HG02938 (cell line): Measurements from ENCODE around the gene MCRIP1.

ENCODE experiments used
- ATAC-seq: cut with Tn5 transposase; IDR thresholded peaks from one replicate; pipeline ENCODE4 v1.9.1; 2021; ENCODE audit warnings: mild to moderate bottlenecking, moderate library complexity; ENCODE audit not compliant: unreplicated experiment

The MCRIP1 gene

GRCh38 chr17:81863123-81863675 is 30.1 kb upstream of the MCRIP1 start:
- no peak for ATAC-seq

- ATAC-seq, result peak; percentile 80
Measured at GRCh38 chr17:81860756-81861568, 27.9 kb upstream of the MCRIP1 start.

DNA sequence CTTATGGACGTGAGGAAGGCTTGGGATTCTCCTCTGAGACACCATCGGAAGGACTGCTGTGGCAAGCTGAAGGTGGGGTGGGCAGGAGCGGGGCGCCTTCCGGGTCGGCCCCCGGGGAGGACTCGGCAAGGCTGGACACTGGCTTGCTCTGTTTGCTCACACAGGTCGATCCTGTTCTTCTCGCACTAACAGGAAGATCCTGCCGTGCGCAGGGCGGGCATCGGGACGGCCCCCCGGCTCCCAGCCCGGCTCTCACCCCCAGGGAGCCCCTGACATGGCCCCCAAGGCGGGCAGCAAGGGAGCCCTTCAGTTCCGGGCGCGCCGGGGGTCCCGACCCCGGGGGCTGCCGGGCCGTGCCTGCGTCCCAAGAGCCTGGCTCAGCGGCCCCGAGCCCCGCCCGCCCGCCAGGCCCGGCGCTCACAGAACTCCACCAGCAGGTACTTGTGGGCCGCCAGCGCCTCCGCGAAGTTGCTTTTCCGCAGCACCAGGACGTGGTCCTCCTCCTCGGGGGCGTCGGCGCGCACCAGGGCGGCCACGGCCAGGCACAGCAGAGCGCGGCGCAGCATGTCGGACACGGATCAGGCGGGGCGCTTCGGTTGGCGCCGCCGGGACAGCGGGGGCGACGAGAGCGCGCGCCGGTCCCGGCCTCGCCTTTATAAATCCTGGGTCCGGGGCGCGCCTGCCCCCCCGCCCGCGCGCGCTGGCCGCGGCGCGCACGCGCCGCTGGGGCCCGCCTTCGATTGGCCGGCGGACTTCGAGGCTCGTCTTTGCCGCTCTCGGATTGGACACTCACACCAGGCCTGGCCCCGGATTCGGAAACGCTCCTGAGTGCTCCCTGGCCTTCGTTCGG is 27.0 kb upstream of the MCRIP1 start, which contains the start of gene P4HB:
Gene P4HB (minus strand): TSS at position 630 of the 850 bp plus-strand sequence. CDS start 64 bp downstream, at position 566.
- ATAC-seq, result no peak

GRCh38 chr17:81858967-81859905 is 26.1 kb upstream of the MCRIP1 start:
- ATAC-seq, result no peak

DNA sequence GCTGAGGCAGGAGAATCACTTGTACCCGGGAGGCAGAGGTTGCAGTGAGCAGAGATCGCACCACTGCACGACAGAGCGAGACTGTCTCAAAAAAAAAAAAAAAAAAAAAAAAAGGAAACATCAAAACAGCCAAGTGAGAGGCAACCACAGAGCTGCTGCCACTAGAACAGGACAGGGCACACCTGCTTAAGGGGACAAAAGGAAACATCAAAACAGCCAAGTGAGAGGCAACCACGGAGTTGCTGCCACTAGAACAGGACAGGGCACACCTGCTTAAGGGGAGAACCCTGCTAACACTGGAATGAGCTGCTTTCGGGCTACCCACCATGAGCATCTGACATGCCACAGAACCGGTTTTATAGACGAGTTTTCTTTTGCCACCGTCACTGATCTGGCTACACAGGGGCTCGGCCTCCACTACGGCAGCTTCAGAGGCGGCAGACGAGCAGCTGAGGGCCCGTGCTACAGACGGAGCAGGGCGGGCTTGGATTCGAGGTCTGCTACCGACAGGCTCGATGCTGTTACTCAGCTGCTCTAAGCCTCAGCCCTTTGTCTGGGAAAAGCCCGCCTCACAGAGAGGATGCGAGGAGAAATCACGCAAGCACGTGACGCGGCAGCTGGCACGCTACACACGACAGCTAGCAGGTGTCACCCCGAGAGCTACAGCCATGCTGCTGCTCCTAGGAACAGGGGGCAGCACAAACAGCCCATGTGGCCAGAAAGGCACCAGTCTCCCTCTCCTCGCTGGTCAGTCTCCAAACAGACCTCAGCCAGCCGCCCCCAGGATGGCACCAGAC is 25.3 kb upstream of the MCRIP1 start:
- no peak for ATAC-seq

DNA sequence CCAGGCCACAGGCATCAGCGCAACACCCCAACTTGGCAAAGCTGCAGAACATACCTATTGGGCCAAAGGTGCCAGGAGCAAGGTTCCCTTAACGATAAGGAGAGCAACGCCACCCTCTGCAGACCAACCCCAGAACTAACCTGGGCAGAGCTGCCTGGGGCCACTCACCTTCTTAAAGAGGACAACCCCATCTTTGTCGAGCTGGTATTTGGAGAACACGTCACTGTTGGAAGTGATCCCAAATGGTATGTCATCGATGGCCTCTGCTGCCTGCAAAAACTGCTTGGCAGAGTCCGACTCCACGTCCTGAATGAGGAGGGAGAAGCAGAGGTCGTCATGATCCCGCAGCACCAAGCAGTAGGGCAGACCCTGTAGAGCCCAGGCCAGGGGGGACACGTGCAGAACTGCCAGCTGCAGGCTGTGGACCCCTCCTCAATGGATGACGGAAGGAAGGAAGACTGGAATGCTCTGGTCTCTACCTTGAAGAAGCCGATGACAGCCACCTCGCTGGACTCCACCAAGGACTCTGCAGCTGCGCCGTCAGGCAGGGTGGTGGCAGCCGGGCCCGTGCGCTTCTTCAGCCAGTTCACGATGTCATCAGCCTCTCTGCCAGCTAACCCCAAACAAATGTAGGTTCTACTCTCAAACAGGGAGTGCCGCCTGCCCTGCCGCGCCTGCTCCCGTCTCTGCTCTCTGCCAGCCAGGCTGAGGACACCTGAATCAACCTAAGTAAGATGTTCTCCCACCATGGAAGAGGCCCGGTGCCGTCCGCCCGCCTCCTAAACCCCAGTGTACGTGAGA is 22.1 kb upstream of the MCRIP1 start:
- ATAC-seq, result no peak

DNA sequence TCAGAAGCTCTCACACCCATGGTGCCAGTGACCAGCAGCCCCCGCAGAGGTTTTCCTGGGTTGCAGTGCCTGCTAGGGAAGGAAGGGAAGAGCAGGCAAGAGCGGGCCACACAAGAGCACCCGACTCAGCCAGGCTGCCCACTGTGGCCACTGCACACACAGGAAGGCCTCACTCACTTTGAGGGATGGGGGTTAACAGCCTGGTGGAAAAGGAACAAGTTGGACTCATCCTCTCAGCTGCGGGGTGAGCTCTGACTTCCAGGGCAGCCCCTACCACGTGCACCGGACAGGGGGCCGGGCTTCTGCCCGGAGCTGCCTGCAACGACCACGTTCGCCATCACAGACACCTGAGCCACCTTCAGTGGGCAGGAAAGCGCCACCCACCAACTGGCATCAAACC is 19.1 kb upstream of the MCRIP1 start:
- no peak for ATAC-seq

DNA sequence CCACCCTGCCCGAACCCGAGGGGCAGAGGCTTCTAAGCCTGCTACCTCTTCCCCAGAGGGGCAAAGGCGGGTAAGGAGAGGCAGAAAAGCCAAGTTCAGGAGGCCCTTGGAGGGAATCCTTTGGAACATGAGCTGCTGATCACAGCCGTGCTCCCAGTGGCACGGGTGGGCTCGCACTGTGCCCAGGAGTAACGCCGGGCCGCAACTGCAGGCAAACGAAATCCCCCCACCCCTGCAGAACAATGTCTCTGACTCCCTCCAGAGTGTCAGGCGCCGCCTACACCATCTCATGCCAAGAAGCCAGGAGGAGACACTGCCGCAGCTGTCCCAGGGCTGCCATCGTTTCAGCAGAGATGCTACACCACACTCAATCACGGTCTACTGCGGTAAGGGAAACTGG is 18.3 kb upstream of the MCRIP1 start:
- ATAC-seq, result no peak

GRCh38 chr17:81849457-81849856 is 16.4 kb upstream of the MCRIP1 start:
- no peak for ATAC-seq

GRCh38 chr17:81846743-81847689 is 13.9 kb upstream of the MCRIP1 start:
- no peak for ATAC-seq

DNA sequence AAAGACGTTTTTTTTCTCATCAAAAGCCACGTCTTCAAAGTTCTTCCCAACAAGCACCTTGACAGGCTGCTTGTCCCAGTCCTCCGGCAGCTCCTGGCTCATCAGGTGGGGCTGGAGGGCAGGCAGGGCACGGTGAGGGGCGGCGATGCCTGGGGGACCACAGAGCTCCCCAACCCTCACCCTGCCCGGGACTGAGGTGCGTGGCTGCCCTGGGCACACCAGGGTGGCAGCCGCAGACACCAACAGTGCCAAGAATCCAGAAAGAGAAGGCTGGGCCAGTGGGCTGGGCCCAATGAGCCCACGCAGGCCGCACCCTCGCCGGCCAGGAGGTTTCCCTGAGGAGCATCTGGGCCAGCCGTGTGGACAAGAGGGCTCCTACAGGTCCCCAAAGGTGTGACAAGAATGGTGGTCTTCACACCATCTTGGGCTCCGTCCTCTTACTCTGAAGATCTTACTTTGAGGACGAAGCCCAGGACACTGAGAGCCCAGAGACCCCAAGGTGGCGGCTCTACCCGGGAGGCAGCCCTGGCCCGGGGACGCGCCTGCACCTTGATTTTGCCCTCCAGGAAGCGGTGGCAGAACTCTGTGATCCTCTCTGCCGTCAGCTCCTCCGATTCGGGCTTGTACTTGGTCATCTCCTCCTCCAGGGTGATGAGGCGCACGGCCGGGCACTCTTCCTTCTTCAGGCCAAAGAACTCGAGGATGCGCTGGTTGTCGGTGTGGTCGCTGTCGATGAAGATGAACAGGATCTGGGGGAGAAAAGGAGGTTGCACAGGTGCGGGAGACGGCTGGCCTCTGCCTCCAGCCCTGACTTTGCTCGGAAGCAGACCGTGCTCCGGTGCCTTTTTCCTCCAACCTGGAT is 13.0 kb upstream of the MCRIP1 start:
- ATAC-seq, result no peak

DNA sequence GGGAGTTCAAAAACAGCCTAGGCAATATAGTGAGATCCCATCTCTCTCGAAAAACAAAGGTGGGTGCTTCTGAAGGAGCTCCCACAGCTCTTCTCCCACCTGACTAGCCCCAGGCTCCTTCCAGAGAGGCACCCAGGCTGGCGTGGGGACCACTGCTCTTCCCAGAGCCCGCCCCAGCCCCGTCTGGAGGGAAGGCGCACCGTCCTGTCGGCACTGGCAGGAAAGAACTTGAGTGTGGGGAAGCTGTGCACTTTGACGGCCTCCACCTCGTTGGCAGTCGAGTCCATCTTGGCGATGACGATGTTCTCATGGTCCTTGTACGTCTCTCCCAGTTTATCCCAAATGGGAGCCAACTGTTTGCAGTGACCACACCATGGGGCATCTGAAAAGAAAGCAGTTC is 12.3 kb upstream of the MCRIP1 start:
- ATAC-seq, result no peak

GRCh38 chr17:81844887-81845286 is 11.8 kb upstream of the MCRIP1 start:
- no peak for ATAC-seq

- no peak for ATAC-seq
Measured at GRCh38 chr17:81844327-81844851, 11.3 kb upstream of the MCRIP1 start.

DNA sequence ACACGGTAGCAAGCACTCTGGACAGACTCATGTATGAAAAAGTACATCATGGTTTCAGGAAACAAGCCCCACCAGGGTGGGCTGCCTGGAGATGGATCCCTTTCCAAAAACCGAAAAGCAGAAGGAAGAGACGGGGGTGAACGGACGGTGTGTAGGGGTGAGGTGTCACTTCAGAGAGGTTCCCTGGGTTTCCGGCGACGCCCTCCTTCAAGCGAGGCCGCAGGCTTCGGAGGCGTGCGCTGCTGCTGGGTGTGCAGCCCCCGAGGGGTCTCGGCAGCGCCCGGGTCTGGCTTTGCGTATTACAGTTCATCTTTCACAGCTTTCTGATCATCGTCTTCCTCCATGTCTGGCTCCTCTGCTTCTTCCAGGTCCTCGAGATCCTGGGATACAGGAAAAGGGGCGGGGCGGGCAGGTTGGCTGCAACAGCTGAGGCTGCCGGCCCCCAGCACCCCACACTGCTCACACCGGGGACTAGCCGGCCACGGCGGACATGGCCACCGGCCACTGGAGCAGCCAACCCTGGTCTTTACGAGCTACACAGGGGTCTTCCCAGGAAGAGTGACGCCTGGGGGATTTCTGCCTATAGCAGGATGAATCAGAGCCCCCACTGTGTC is 10.7 kb upstream of the MCRIP1 start:
- no peak for ATAC-seq
